Upper lobe of left lung (tissue), 6 donors: ENCODE measurements around the gene PPHLN1. TPM values are rescaled to one million over a fixed set of nuclear protein-coding genes. Genes with fewer than 3 reads are reported as not detected.

Source experiments
- ATAC-seq, 2 donors: fragments of 200-7000 bp; cut with Tn5 transposase; one replicate each; pipeline ENCODE4 v1.9.1; 2022; ENCODE audit warnings: mild to moderate bottlenecking in 2 of 2, moderate library complexity in 2 of 2; ENCODE audit not compliant: low FRiP score in 2 of 2
- DNase-seq, 2 donors: peaks; one replicate each; pipeline ENCODE4 v3.0.0-alpha.2; 2019 to 2020
- H3K27ac ChIP-seq, 4 donors: fragments of 200-600 bp; sonication (generic); one replicate each; pipeline ENCODE4 v1.5.1; 2016 to 2019
- H3K27me3 ChIP-seq, 4 donors: fragments of 200-600 bp; sonication (generic); one replicate each; pipeline ENCODE4 v1.5.1; 2017 to 2019
- H3K36me3 ChIP-seq, 4 donors: fragments of 200-600 bp; sonication (generic); one replicate each; pipeline ENCODE4 v1.5.1; 2016 to 2019
- H3K4me1 ChIP-seq, 4 donors: fragments of 200-600 bp; sonication (generic); one replicate each; pipeline ENCODE4 v1.5.1; 2018 to 2019
- H3K4me3 ChIP-seq, 4 donors: fragments of 200-600 bp; sonication (generic); one replicate each; pipeline ENCODE4 v1.5.1; 2017 to 2019; ENCODE audit warnings: mild to moderate bottlenecking in 2 of 4, moderate library complexity in 1 of 4
- H3K9me3 ChIP-seq, 4 donors: fragments of 200-600 bp; sonication (generic); one replicate each; pipeline ENCODE4 v1.5.1; 2018 to 2019
- EP300 ChIP-seq, 4 donors: sonication (generic); formaldehyde crosslinking; IDR thresholded peaks; one replicate each; pipeline ENCODE4 v1.5.1; 2017; ENCODE audit warnings: antibody characterized with exemption in 4 of 4, control low read depth in 2 of 4
- POLR2A ChIP-seq, 4 donors: fragments of 450-650 bp; IDR thresholded peaks; one replicate each; pipeline ENCODE4 v1.5.1; 2016 to 2017; ENCODE audit warnings: antibody characterized with exemption in 4 of 4, mild to moderate bottlenecking in 2 of 4
- POLR2AphosphoS5 ChIP-seq, 2 donors: sonication (generic); formaldehyde crosslinking; IDR thresholded peaks; one replicate each; pipeline ENCODE4 v1.5.1; 2017; ENCODE audit warnings: antibody characterized with exemption in 2 of 2
- WGBS, 2 donors: methylation state at CpG; one replicate each; pipeline ENCODE4 v1.1.5; 2017 to 2018; 5-methylcytosine and 5-hydroxymethylcytosine counted together
- total RNA-seq, 6 donors: library from RNA; depleted of rRNA in 4 of 6; stranded (reverse); fragments of >200 nt in 4 of 6; gene quantifications; one replicate each; pipeline versions ENCODE4 v1.1.0 to v1.2.1, GENCODE V29; 2016 to 2021
- TF ChIP-seq, protein P1 (sequence below), 6 experiments: fragments of 450-650 bp in 4 of 6; fragments of 200-600 bp in 2 of 6; sonication (generic) in 2 of 6; IDR thresholded peaks; one replicate each; pipeline ENCODE4 v1.5.1; 2016 to 2019; ENCODE audit warnings: antibody characterized with exemption in 6 of 6
- donor health status: DM: no; HTN: no; CAD: no; lungs with moderate emphysema.
- donor health status: DM: no; HTN: yes; CAD: no; lungs with severe emphysema.

The PPHLN1 gene
- total RNA-seq, 6 donors from 2014 or later: 24.5 to 69.1 (median 46.7) TPM

- peak in 1 of 2 donors; percentile 12 for TF ChIP-seq POLR2AphosphoS5 (IDR thresholded peaks at IDR 0.05)
- peak in 2 of 4 donors; percentile 10 to 87 for TF ChIP-seq EP300 (IDR thresholded peaks at IDR 0.05)
- TF ChIP-seq POLR2A (IDR thresholded peaks at IDR 0.05): no peak
- TF ChIP-seq, protein P1, sequence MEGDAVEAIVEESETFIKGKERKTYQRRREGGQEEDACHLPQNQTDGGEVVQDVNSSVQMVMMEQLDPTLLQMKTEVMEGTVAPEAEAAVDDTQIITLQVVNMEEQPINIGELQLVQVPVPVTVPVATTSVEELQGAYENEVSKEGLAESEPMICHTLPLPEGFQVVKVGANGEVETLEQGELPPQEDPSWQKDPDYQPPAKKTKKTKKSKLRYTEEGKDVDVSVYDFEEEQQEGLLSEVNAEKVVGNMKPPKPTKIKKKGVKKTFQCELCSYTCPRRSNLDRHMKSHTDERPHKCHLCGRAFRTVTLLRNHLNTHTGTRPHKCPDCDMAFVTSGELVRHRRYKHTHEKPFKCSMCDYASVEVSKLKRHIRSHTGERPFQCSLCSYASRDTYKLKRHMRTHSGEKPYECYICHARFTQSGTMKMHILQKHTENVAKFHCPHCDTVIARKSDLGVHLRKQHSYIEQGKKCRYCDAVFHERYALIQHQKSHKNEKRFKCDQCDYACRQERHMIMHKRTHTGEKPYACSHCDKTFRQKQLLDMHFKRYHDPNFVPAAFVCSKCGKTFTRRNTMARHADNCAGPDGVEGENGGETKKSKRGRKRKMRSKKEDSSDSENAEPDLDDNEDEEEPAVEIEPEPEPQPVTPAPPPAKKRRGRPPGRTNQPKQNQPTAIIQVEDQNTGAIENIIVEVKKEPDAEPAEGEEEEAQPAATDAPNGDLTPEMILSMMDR (IDR thresholded peaks at IDR 0.05): no peak
- DNase-seq: peak; percentile 63 to 87
- no peaks in the 10 kb centered on the region for H3K9me3 ChIP-seq
Measured at GRCh38 chr12:42482041-42482747, 156.2 kb downstream of the PPHLN1 start.

GRCh38 chr12:42482748-42483520 is 157.0 kb downstream of the PPHLN1 start:
- Histone ChIP-seq H3K27me3 (peaks cover 0 to 13% (median 3%) of the 10 kb centered on the region in 4 donors), H3K4me1 (peaks cover 10 to 45% (median 33%) of the 10 kb centered on the region in 4 donors)

More at GRCh38 chr12:42482041-42482747, 156.2 kb downstream of the PPHLN1 start:
- no peaks in the 10 kb centered on the region for H3K36me3 ChIP-seq
- H3K4me1 ChIP-seq: peaks cover 10 to 45% (median 33%) of the 10 kb centered on the region in 4 donors
- peaks cover 0 to 13% (median 3%) of the 10 kb centered on the region in 4 donors for H3K27me3 ChIP-seq
- ATAC-seq: peak; percentile 35 to 71
- 15 to 24% methylated on average over 18 of the region's 18 CpGs for WGBS, 2 donors
- H3K4me3 ChIP-seq: peak overlapping the region; percentile 85 to 88 (median 86)
- H3K27ac ChIP-seq: peak overlapping the region; percentile 88 to 95 (median 92)

DNA sequence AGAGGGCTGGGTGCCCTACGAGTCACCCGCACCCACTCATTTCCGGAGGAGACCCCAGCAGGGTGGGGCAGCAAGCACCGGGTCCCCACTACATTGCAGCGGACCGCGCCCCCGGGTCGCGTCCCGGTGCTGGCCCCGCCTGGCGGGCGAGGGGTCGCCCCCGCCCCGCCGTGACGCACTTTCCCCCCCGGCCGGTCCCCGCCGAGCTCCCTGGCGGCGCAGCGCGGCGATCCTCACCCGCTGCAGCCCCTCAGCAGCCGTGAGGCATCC is 157.5 kb downstream of the PPHLN1 start:
- DNase-seq: peak; percentile 22 to 91
- no peaks in the 10 kb centered on the region for H3K9me3 ChIP-seq
- H3K4me3 ChIP-seq: peak overlapping the region; percentile 85 to 88 (median 86)
- peak in 1 of 2 donors; percentile 64 for ATAC-seq
- WGBS, 2 donors: 0% methylated on average over 2 of the region's 30 CpGs; no CpG with 5 or more reads in 1 of the 2 donors
- TF ChIP-seq, protein P1 (IDR thresholded peaks at IDR 0.05): peak in 3 of 6 experiments; percentile 2 to 4 (median 2)
- no peak for TF ChIP-seq POLR2AphosphoS5 (IDR thresholded peaks at IDR 0.05)
- H3K27ac ChIP-seq: peak overlapping the region; percentile 88 to 95 (median 92)
- peaks cover 10 to 45% (median 33%) of the 10 kb centered on the region in 4 donors for H3K4me1 ChIP-seq
- H3K27me3 ChIP-seq: peaks cover 0 to 13% (median 3%) of the 10 kb centered on the region in 4 donors
- no peaks in the 10 kb centered on the region for H3K36me3 ChIP-seq

More at GRCh38 chr12:42482748-42483520, 157.0 kb downstream of the PPHLN1 start:
- H3K4me3 ChIP-seq: peak overlapping the region; percentile 85 to 88 (median 86)
- H3K27ac ChIP-seq: peak overlapping the region; percentile 88 to 95 (median 92)
- WGBS, 2 donors: 0% methylated on average over 7 to 27 of the region's 83 CpGs
- ATAC-seq (peak; percentile 92 to 95), DNase-seq (peak; percentile 77 to 96)
- no peaks in the 10 kb centered on the region for H3K36me3 ChIP-seq
- TF ChIP-seq POLR2AphosphoS5 (IDR thresholded peaks at IDR 0.05) (no peak), POLR2A (IDR thresholded peaks at IDR 0.05) (peak in 1 of 4 donors; percentile 29), EP300 (IDR thresholded peaks at IDR 0.05) (no peak)
- TF ChIP-seq, protein P1 (IDR thresholded peaks at IDR 0.05): peak; percentile 86 to 97 (median 94)
- H3K9me3 ChIP-seq: no peaks in the 10 kb centered on the region

GRCh38 chr12:42484996-42485395 is 159.0 kb downstream of the PPHLN1 start:
- H3K9me3 ChIP-seq: no peaks in the 10 kb centered on the region
- DNase-seq (no peak), ATAC-seq (no peak)
- H3K4me3 ChIP-seq: peak overlapping the region in 2 of 4 donors; percentile 85 to 88
- 62 to 64% methylated on average over 3 of the region's 3 CpGs for WGBS, 2 donors
- H3K36me3 ChIP-seq: no peaks in the 10 kb centered on the region
- peaks cover 10 to 45% (median 31%) of the 10 kb centered on the region in 4 donors for H3K4me1 ChIP-seq
- peak overlapping the region in 2 of 4 donors; percentile 88 to 91 for H3K27ac ChIP-seq
- H3K27me3 ChIP-seq: peaks cover 0 to 13% (median 3%) of the 10 kb centered on the region in 4 donors
- no peak for TF ChIP-seq EP300 (IDR thresholded peaks at IDR 0.05)
- TF ChIP-seq, protein P1 (IDR thresholded peaks at IDR 0.05): no peak
- TF ChIP-seq POLR2AphosphoS5 (IDR thresholded peaks at IDR 0.05): no peak
- TF ChIP-seq POLR2A (IDR thresholded peaks at IDR 0.05): no peak
